Stomach smooth muscle (tissue), 2 donors: ENCODE data around the gene DDHD1.
"Not testable (repeated sequence)": the region's sequence is repeated elsewhere in the genome, so short reads cannot be mapped to it uniquely, and the experiment has no call there.

Experiments
- H3K27ac ChIP-seq: one replicate; pipeline ENCODE4 v1.7.0; 2013; ENCODE audit warnings: mild to moderate bottlenecking, low read length, inconsistent platforms
- H3K27me3 ChIP-seq, 2 donors: one replicate each; pipeline ENCODE4 v1.7.0; 2013; ENCODE audit warnings: low read length in 2 of 2; ENCODE audit not compliant: insufficient read depth in 2 of 2, control insufficient read depth in 1 of 2
- H3K36me3 ChIP-seq, 2 donors: one replicate each; pipeline ENCODE4 v1.7.0; 2013; ENCODE audit warnings: low read length in 2 of 2; ENCODE audit not compliant: control insufficient read depth in 2 of 2, insufficient read depth in 2 of 2
- H3K4me1 ChIP-seq: one replicate; pipeline ENCODE4 v1.7.0; 2013; ENCODE audit warnings: low read length; ENCODE audit not compliant: control insufficient read depth, insufficient read depth
- H3K4me3 ChIP-seq, 2 donors: one replicate each; pipeline ENCODE4 v1.7.0; 2013; ENCODE audit warnings: low read length in 2 of 2
- H3K9ac ChIP-seq, 2 donors: one replicate each; pipeline ENCODE4 v1.7.0; 2013; ENCODE audit warnings: low read length in 2 of 2, mild to moderate bottlenecking in 1 of 2
- H3K9me3 ChIP-seq, 2 donors: one replicate each; pipeline ENCODE4 v1.7.0; 2013; ENCODE audit warnings: low read length in 2 of 2; ENCODE audit not compliant: control insufficient read depth in 2 of 2
- donor health status: healthy.
- donor health status: Pancreatic carcinoma.

DDHD1 gene

DNA sequence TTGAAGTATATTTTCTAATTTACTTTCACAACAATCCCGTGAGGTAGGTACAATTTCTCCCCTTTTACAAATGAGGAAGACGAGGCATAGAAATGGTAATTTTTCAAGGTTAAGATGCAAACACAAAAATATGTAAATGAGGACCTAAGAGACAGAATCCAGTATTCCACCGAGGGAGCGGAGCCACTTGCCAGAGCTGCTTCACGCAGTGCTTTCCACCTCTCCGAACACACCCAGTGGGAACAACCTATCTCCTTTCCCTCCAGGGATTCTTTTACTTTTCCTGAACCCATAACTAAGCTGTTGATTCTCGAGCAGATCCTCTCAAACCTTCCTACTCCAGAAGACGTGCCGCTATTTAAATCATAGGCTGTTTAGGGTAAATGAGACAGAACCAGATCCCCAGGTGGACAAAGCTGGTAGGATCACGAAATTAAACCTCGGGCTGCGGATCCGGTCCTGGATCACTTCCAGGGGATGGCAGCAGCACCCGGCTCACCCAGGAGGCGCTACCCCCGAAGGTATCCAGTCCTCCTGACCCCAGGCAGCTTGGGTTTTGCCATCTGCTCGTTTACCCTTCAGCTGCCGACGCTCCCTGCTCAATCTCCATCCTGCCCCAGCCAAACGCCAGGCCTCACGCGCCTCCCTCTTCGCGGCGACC lies 1.5 kb downstream of the DDHD1 start:
- peaks cover 13% of the 10 kb centered on the region for H3K4me1 ChIP-seq
- no peaks in the 10 kb centered on the region for H3K9me3 ChIP-seq
- peak overlapping the region; percentile 67 for H3K27ac ChIP-seq

DNA sequence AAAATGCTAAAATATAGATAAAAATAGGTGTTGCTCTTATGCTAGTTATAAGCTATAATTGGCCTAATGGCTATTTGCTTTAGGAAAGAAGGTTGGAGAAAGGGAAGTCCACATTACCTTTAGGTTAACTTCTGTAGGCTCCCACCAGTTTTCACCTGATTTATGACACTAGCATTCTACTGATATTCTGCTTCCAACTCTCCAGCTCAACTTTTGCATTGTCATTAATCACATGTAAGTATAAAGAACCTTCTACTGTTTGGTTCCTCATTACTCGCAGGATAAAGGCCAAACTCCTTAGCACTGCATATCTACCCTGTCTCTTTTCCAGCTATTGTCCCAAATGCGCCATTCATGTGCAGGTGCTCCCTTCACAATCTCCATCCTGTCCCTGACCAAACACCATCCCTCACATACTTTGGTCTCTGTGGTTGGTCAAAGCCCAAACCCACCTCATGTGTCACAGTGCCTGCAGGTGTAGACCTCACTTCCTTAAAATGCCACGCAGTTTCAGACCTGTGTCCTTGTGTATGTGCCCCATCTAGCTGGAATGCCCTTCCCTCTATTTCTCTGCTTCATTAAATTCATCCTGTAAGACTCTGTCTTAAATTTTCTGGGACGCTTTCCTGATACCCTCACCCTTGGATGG lies 3.3 kb downstream of the DDHD1 start:
- H3K27me3 ChIP-seq, result no peaks in the 10 kb centered on the region
- peaks cover 13% of the 10 kb centered on the region for H3K4me1 ChIP-seq
- no peak overlapping the region for H3K4me3 ChIP-seq
- no peak overlapping the region for H3K9ac ChIP-seq
- H3K9me3 ChIP-seq, result no peaks in the 10 kb centered on the region
- no peaks in the 10 kb centered on the region for H3K36me3 ChIP-seq
- H3K27ac ChIP-seq, result no peak overlapping the region

More for the DNA sequence above, 1.5 kb downstream of the DDHD1 start:
- Histone ChIP-seq H3K27me3 (no peaks in the 10 kb centered on the region), H3K4me3 (peak overlapping the region; percentile 84 to 95), H3K9ac (peak overlapping the region; percentile 77 to 80), H3K36me3 (no peaks in the 10 kb centered on the region)

DNA sequence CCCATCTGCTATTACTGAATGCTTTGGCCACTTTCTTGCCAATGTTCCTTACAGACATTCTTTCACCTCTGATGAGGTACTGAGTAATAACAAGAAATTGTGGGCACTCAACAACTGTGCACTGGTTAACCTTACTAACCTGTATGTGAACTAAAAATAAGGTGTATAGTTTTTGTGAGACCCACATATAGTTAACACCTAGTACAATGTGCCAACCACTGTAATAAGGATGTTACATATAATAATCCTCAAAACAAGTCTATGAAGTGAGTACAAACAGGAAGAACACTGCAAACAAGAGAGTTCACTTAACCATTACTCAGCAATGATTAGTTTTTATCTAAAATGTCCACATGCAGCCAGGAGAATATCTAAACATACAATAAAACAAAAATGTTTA lies 4.5 kb downstream of the DDHD1 start:
- Histone ChIP-seq H3K9me3 (no peaks in the 10 kb centered on the region), H3K27ac (no peak overlapping the region), H3K36me3 (no peaks in the 10 kb centered on the region)

GRCh38 chr14:53147893-53148292 lies 5.2 kb downstream of the DDHD1 start:
- no peak overlapping the region for H3K27ac ChIP-seq
- no peaks in the 10 kb centered on the region for H3K27me3 ChIP-seq
- no peak overlapping the region for H3K4me3 ChIP-seq
- H3K36me3 ChIP-seq, result no peaks in the 10 kb centered on the region
- peaks cover 7% of the 10 kb centered on the region for H3K4me1 ChIP-seq
- no peak overlapping the region for H3K9ac ChIP-seq
- no peaks in the 10 kb centered on the region for H3K9me3 ChIP-seq

More for the DNA sequence above, 4.5 kb downstream of the DDHD1 start:
- Histone ChIP-seq H3K4me1 (peaks cover 12% of the 10 kb centered on the region), H3K27me3 (no peaks in the 10 kb centered on the region), H3K4me3 (no peak overlapping the region), H3K9ac (no peak overlapping the region)

DNA sequence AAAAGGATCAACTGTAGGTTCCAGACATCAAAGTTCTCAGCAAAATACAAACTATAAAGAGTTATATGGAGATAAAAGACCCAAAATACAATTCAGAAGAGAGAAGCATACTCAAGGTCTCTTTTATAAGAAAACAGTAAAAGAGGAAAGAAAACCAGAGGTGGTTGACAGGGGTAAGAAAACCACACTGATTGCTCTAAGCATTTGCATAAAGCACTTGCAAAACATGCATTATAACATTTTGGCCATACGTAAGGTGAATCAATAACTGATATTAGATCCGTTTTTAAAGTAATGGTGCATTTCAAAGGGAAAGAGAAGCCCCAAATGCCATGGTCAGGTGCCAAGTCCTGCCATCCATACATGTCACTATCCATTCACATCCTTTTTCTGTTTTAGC lies 5.9 kb downstream of the DDHD1 start:
- Histone ChIP-seq H3K4me1 (peaks cover 7% of the 10 kb centered on the region), H3K9me3 (no peaks in the 10 kb centered on the region), H3K9ac (no peak overlapping the region), H3K27ac (no peak overlapping the region), H3K4me3 (no peak overlapping the region), H3K36me3 (no peaks in the 10 kb centered on the region), H3K27me3 (no peaks in the 10 kb centered on the region)

- Histone ChIP-seq H3K36me3 (no peaks in the 10 kb centered on the region), H3K9ac (no peak overlapping the region), H3K9me3 (no peaks in the 10 kb centered on the region), H3K4me1 (peaks cover 4% of the 10 kb centered on the region), H3K27me3 (no peaks in the 10 kb centered on the region), H3K4me3 (no peak overlapping the region), H3K27ac (no peak overlapping the region)
These were observed 6.4 kb downstream of the DDHD1 start for GRCh38 chr14:53146739-53147138.

GRCh38 chr14:53144244-53144643 lies 8.9 kb downstream of the DDHD1 start:
- H3K27ac ChIP-seq, result no peak overlapping the region
- no peak overlapping the region for H3K4me3 ChIP-seq
- H3K4me1 ChIP-seq, result no peaks in the 10 kb centered on the region
- no peak overlapping the region for H3K9ac ChIP-seq
- peaks cover 0 to 7% of the 10 kb centered on the region in 2 donors for H3K9me3 ChIP-seq
- no peaks in the 10 kb centered on the region for H3K36me3 ChIP-seq
- H3K27me3 ChIP-seq, result no peaks in the 10 kb centered on the region

GRCh38 chr14:53140585-53140984 lies 12.5 kb downstream of the DDHD1 start:
- Histone ChIP-seq H3K36me3 (no peaks in the 10 kb centered on the region), H3K27ac (no peak overlapping the region), H3K27me3 (no peaks in the 10 kb centered on the region), H3K9ac (no peak overlapping the region), H3K9me3 (peaks cover 0 to 21% of the 10 kb centered on the region in 2 donors), H3K4me3 (no peak overlapping the region), H3K4me1 (no peaks in the 10 kb centered on the region)

DNA sequence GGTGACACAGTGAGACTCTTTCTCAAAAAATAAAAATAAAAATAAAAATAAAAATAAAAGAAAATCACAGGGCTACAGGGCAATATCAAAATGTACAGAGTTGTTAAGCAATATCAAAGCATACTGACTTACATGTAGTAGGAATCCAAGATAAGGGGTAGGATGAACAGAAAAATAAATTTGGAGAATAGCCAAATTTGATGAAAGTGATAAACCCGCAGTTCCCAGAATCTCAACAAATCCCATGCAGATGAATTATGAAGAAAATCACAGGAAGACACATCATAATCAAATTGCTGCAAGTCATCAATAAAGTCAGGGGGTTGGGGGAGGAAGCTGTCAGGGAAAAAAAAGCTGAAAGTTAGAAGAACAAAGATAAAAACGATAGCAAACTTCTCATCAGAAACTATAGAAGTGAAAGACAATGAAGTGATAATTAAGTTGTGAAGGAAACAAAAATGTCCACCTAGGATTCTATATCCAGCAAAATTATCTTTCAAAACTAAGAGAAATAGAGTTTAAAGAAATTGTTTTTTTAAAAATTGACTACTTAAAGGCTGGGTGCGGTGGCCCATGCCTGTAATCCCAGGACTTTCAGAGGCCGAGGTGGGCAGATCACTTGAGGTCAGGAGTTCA lies 15.4 kb downstream of the DDHD1 start:
- Histone ChIP-seq H3K9ac (no peak overlapping the region), H3K9me3 (peaks cover 0 to 21% of the 10 kb centered on the region in 2 donors), H3K36me3 (no peaks in the 10 kb centered on the region), H3K4me1 (no peaks in the 10 kb centered on the region), H3K27me3 (no peaks in the 10 kb centered on the region), H3K4me3 (no peak overlapping the region), H3K27ac (no peak overlapping the region)

GRCh38 chr14:53130491-53130890 lies 22.6 kb downstream of the DDHD1 start:
- H3K9ac ChIP-seq, H3K27ac ChIP-seq, H3K4me3 ChIP-seq, H3K27me3 ChIP-seq, H3K36me3 ChIP-seq, H3K4me1 ChIP-seq, H3K9me3 ChIP-seq: not testable (repeated sequence)
